HepG2 (cell line): ENCODE measurements around the gene ADAMTSL4. TPM values are rescaled to one million over a fixed set of nuclear protein-coding genes. Genes with fewer than 3 reads are reported as not detected.

Source experiments
- AKAP8 ChIP-seq: sonication (generic); formaldehyde crosslinking; IDR thresholded peaks from 2 replicates; pipeline ENCODE4 v1.5.1; 2020; ENCODE audit warnings: mild to moderate bottlenecking, missing genetic modification reagents
- HCFC1 ChIP-seq: fragments of 150-350 bp; IDR thresholded peaks from 2 replicates; pipeline ENCODE4 v1.6.1; 2014; ENCODE audit warnings: low read depth, low read length
- HNRNPL ChIP-seq: fragments of 200-400 bp; formaldehyde crosslinking; IDR thresholded peaks from 2 replicates; pipeline ENCODE4 v1.6.1; 2017; ENCODE audit warnings: mild to moderate bottlenecking, low read depth, low read length
- ISL2 ChIP-seq: sonication (generic); formaldehyde crosslinking; IDR thresholded peaks from 2 replicates; pipeline ENCODE4 v1.5.0; 2020; ENCODE audit warnings: missing genetic modification reagents
- KDM2A ChIP-seq: sonication (generic); formaldehyde crosslinking; IDR thresholded peaks from 2 replicates; pipeline ENCODE4 v1.4.0; 2020; ENCODE audit warnings: low read depth, missing genetic modification reagents, borderline replicate concordance
- MATR3 ChIP-seq: sonication (generic); formaldehyde crosslinking; IDR thresholded peaks from 2 replicates; pipeline ENCODE4 v1.4.0; 2020; ENCODE audit warnings: missing genetic modification reagents
- PAWR ChIP-seq: sonication (generic); formaldehyde crosslinking; IDR thresholded peaks from 2 replicates; pipeline ENCODE4 v1.4.0; 2020; ENCODE audit warnings: missing genetic modification reagents, mild to moderate bottlenecking, borderline replicate concordance
- RAD21 ChIP-seq: fragments of 450-650 bp; formaldehyde crosslinking; IDR thresholded peaks from 2 replicates; pipeline ENCODE4 v1.5.0; 2020; ENCODE audit warnings: mild to moderate bottlenecking
- RXRB ChIP-seq: IDR thresholded peaks from 2 replicates; pipeline ENCODE4 v1.6.1; 2016; ENCODE audit warnings: borderline replicate concordance, missing genetic modification reagents, missing compliant biosample characterization
- SMC3 ChIP-seq: IDR thresholded peaks from 2 replicates; pipeline ENCODE4 v1.6.1; 2011; ENCODE audit warnings: low read length, improper control_type of control experiment
- SPEN ChIP-seq: sonication (generic); formaldehyde crosslinking; IDR thresholded peaks from 2 replicates; pipeline ENCODE4 v1.5.1; 2020; ENCODE audit warnings: low read depth, mild to moderate bottlenecking, missing genetic modification reagents
- ZNF251 ChIP-seq: sonication (generic); formaldehyde crosslinking; IDR thresholded peaks from 2 replicates; pipeline ENCODE4 v1.9.0; 2021; ENCODE audit warnings: mild to moderate bottlenecking, missing genetic modification reagents
- ZNF274 ChIP-seq: sonication (generic); formaldehyde crosslinking; IDR thresholded peaks from 2 replicates; pipeline ENCODE4 v1.5.1; 2020; ENCODE audit warnings: mild to moderate bottlenecking, missing genetic modification reagents
- ZNF317 ChIP-seq: sonication (generic); formaldehyde crosslinking; IDR thresholded peaks from 2 replicates; pipeline ENCODE4 v1.5.0; 2020; ENCODE audit warnings: mild to moderate bottlenecking, missing genetic modification reagents
- ZNF558 ChIP-seq: sonication (generic); formaldehyde crosslinking; IDR thresholded peaks from 2 replicates; pipeline ENCODE4 v1.9.0; 2022; ENCODE audit warnings: mild to moderate bottlenecking, missing genetic modification reagents, borderline replicate concordance
- ZNF589 ChIP-seq: sonication (generic); formaldehyde crosslinking; conservative IDR thresholded peaks from 2 replicates; pipeline ENCODE4 v1.8.0; 2022; ENCODE audit warnings: mild to moderate bottlenecking, moderate library complexity, missing genetic modification reagents
- polyA plus RNA-seq, 8 experiments: library from polyadenylated mRNA; depleted of rRNA in 3 of 8; stranded (reverse) in 7 of 8; unstranded in 1 of 8; fragments of >200 nt; fragmentation: Illumina TruSeq in 4 of 8; extraction: Trizol in 4 of 8; gene quantifications; 2 replicates each; pipeline versions ENCODE4 v1.2.1 to v1.2.3, GENCODE V29; 2011 to 2016; ENCODE audit warnings: low read depth in 4 of 8, missing spikeins in 1 of 8, mixed read lengths in 1 of 8; ENCODE audit not compliant: insufficient read depth in 1 of 8
- total RNA-seq, 5 experiments: library from RNA; depleted of rRNA; stranded (reverse); fragments of >200 nt; fragmentation: Illumina TruSeq; extraction: Trizol; gene quantifications; 2 replicates each; pipeline ENCODE4 v1.2.3, GENCODE V29; 2016; ENCODE audit warnings: low read depth in 1 of 5
- TF ChIP-seq, protein P1 (sequence below): sonication (generic); IDR thresholded peaks from 2 replicates; pipeline ENCODE4 v1.6.1; 2016; ENCODE audit warnings: low read depth, borderline replicate concordance
- TF ChIP-seq, protein P2 (sequence below): sonication (generic); formaldehyde crosslinking; IDR thresholded peaks from 2 replicates; pipeline ENCODE4 v1.4.0; 2020; ENCODE audit warnings: mild to moderate bottlenecking, low read depth, missing genetic modification reagents
- TF ChIP-seq, protein P3 (sequence below): sonication (generic); formaldehyde crosslinking; IDR thresholded peaks from 2 replicates; pipeline ENCODE4 v1.5.1; 2020; ENCODE audit warnings: mild to moderate bottlenecking, missing genetic modification reagents, borderline replicate concordance
- TF ChIP-seq, protein P4 (sequence below): sonication (generic); formaldehyde crosslinking; conservative IDR thresholded peaks from 2 replicates; pipeline ENCODE4 v1.8.1; 2023; ENCODE audit warnings: missing genetic modification reagents
- TF ChIP-seq, protein P5 (sequence below): sonication (generic); formaldehyde crosslinking; IDR thresholded peaks from 2 replicates; pipeline ENCODE4 v1.5.0; 2020; ENCODE audit warnings: mild to moderate bottlenecking, missing genetic modification reagents

ADAMTSL4 gene
- total and polyA plus RNA-seq, 2 of the 13 experiments (the other 11 are each of a cell fraction or from before 2014, with no cell fraction given): 3.9 to 16.4 TPM

DNA sequence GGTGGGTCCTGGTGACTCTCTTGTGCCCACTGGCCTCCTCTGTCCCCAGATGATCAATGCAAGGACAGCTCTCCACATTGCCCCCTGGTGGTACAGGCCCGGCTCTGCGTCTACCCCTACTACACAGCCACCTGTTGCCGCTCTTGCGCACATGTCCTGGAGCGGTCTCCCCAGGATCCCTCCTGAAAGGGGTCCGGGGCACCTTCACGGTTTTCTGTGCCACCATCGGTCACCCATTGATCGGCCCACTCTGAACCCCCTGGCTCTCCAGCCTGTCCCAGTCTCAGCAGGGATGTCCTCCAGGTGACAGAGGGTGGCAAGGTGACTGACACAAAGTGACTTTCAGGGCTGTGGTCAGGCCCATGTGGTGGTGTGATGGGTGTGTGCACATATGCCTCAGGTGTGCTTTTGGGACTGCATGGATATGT is 10.8 kb downstream of the ADAMTSL4 start (continued):
- TF ChIP-seq, protein P1, sequence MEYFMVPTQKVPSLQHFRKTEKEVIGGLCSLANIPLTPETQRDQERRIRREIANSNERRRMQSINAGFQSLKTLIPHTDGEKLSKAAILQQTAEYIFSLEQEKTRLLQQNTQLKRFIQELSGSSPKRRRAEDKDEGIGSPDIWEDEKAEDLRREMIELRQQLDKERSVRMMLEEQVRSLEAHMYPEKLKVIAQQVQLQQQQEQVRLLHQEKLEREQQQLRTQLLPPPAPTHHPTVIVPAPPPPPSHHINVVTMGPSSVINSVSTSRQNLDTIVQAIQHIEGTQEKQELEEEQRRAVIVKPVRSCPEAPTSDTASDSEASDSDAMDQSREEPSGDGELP: peak; percentile 50; the same call in 1 of the 2 replicates
- 0 out of 2 replicates have a peak, but pooled peaks have one; percentile 57 for TF ChIP-seq AKAP8 (CRISPR knock-in tag)
- TF ChIP-seq ZNF317 (CRISPR knock-in tag): no peak
- TF ChIP-seq MATR3 (CRISPR knock-in tag): no peak
- TF ChIP-seq ISL2 (CRISPR knock-in tag): no peak
- no peak for TF ChIP-seq ZNF558 (CRISPR knock-in tag)
- no peak for TF ChIP-seq PAWR (CRISPR knock-in tag)
- TF ChIP-seq, protein P2, sequence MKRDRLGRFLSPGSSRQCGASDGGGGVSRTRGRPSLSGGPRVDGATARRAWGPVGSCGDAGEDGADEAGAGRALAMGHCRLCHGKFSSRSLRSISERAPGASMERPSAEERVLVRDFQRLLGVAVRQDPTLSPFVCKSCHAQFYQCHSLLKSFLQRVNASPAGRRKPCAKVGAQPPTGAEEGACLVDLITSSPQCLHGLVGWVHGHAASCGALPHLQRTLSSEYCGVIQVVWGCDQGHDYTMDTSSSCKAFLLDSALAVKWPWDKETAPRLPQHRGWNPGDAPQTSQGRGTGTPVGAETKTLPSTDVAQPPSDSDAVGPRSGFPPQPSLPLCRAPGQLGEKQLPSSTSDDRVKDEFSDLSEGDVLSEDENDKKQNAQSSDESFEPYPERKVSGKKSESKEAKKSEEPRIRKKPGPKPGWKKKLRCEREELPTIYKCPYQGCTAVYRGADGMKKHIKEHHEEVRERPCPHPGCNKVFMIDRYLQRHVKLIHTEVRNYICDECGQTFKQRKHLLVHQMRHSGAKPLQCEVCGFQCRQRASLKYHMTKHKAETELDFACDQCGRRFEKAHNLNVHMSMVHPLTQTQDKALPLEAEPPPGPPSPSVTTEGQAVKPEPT: no peak
- no peak for TF ChIP-seq ZNF251
- no peak for TF ChIP-seq HCFC1
- TF ChIP-seq RXRB (CRISPR knock-in tag): 0 out of 2 replicates have a peak, but pooled peaks have one; percentile 22
- TF ChIP-seq, protein P3, sequence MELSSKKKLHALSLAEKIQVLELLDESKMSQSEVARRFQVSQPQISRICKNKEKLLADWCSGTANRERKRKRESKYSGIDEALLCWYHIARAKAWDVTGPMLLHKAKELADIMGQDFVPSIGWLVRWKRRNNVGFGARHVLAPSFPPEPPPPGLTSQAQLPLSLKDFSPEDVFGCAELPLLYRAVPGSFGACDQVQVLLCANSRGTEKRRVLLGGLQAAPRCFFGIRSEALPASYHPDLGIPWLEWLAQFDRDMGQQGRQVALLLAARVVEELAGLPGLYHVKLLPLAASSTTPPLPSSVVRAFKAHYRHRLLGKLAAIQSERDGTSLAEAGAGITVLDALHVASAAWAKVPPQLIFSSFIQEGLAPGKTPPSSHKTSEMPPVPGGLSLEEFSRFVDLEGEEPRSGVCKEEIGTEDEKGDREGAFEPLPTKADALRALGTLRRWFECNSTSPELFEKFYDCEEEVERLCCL: no peak
- TF ChIP-seq RAD21 (CRISPR knock-in tag): peak; percentile 79
- peak; percentile 43; the same call in 1 of the 2 replicates for TF ChIP-seq SPEN (CRISPR knock-in tag)
- TF ChIP-seq, protein P4, sequence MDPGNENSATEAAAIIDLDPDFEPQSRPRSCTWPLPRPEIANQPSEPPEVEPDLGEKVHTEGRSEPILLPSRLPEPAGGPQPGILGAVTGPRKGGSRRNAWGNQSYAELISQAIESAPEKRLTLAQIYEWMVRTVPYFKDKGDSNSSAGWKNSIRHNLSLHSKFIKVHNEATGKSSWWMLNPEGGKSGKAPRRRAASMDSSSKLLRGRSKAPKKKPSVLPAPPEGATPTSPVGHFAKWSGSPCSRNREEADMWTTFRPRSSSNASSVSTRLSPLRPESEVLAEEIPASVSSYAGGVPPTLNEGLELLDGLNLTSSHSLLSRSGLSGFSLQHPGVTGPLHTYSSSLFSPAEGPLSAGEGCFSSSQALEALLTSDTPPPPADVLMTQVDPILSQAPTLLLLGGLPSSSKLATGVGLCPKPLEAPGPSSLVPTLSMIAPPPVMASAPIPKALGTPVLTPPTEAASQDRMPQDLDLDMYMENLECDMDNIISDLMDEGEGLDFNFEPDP (CRISPR knock-in tag): no peak
- TF ChIP-seq SMC3: peak; percentile 73
- TF ChIP-seq KDM2A (CRISPR knock-in tag): peak; percentile 56; the same call in 1 of the 2 replicates
- TF ChIP-seq ZNF589: no peak
- TF ChIP-seq, protein P5, sequence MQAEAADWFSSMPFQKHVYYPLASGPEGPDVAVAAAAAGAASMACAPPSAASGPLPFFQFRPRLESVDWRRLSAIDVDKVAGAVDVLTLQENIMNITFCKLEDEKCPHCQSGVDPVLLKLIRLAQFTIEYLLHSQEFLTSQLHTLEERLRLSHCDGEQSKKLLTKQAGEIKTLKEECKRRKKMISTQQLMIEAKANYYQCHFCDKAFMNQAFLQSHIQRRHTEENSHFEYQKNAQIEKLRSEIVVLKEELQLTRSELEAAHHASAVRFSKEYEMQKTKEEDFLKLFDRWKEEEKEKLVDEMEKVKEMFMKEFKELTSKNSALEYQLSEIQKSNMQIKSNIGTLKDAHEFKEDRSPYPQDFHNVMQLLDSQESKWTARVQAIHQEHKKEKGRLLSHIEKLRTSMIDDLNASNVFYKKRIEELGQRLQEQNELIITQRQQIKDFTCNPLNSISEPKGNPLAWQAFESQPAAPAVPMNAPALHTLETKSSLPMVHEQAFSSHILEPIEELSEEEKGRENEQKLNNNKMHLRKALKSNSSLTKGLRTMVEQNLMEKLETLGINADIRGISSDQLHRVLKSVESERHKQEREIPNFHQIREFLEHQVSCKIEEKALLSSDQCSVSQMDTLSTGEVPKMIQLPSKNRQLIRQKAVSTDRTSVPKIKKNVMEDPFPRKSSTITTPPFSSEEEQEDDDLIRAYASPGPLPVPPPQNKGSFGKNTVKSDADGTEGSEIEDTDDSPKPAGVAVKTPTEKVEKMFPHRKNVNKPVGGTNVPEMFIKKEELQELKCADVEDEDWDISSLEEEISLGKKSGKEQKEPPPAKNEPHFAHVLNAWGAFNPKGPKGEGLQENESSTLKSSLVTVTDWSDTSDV (CRISPR knock-in tag): no peak
- no peak for TF ChIP-seq ZNF274 (CRISPR knock-in tag)
- 0 out of 2 replicates have a peak, but pooled peaks have one; percentile 43 for TF ChIP-seq HNRNPL
